ENCODE results near the gene UTP4.

Gene UTP4

DNA sequence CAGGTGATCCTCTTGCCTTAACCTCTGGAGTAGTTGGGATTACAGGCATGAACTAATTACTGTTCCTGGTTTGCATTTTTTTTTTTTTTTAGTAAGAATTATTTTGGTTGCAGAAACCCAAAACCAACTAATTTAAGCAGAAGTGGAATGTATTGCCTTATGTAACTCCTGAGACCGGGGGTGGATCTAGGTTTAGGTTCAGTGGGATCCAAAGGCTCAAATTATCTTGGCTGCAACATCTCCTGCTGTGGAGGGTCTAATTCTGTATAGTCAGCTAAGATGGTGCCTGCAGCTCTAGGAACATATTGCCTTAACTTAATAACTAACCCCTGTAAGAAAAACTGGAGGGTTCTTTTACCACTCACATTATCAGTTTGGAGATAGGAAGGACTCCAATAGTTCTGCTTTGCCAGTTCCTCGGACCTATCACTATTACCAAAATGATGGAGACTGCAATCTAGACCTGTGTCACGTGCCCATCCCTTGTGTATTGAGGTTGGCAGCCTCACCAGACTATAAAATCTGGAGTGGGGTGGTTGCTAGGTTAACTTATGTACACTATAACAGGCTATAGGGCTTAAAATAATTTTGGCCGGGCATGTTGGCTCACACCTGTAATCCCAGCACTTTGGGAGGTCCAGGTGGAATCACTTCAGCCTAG, 63.0 kb downstream of the UTP4 start:
- DNase-seq (ENCODE audit: low read depth) = no peak
- no peak overlapping the region for H3K4me3 ChIP-seq (ENCODE audit: low read depth, low read length)
- TF ChIP-seq, protein P1, sequence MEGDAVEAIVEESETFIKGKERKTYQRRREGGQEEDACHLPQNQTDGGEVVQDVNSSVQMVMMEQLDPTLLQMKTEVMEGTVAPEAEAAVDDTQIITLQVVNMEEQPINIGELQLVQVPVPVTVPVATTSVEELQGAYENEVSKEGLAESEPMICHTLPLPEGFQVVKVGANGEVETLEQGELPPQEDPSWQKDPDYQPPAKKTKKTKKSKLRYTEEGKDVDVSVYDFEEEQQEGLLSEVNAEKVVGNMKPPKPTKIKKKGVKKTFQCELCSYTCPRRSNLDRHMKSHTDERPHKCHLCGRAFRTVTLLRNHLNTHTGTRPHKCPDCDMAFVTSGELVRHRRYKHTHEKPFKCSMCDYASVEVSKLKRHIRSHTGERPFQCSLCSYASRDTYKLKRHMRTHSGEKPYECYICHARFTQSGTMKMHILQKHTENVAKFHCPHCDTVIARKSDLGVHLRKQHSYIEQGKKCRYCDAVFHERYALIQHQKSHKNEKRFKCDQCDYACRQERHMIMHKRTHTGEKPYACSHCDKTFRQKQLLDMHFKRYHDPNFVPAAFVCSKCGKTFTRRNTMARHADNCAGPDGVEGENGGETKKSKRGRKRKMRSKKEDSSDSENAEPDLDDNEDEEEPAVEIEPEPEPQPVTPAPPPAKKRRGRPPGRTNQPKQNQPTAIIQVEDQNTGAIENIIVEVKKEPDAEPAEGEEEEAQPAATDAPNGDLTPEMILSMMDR (IDR thresholded peaks at IDR 0.05; ENCODE audit: low read depth, low read length, missing control alignments) = no peak

DNA sequence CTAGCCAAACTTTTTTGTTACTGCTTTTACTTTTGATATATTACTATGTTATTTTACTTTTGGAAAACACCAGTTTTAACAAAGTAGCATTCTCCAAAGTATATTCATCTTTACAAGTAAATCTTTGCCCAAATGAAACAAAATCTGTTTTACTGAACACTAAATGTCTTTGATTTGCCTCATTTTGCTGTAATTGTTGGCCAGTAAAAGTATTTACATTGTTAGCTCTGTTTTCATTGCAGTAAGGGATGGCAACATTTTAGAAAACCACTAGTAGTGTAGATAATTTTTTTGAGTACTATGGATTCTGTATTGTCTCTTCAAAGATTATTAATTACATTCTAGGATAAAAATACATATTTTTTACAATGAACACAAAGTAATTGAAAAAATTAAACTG, 65.1 kb downstream of the UTP4 start:
- TF ChIP-seq, protein P1 (IDR thresholded peaks at IDR 0.05; ENCODE audit: low read depth, low read length, missing control alignments) = no peak

DNA sequence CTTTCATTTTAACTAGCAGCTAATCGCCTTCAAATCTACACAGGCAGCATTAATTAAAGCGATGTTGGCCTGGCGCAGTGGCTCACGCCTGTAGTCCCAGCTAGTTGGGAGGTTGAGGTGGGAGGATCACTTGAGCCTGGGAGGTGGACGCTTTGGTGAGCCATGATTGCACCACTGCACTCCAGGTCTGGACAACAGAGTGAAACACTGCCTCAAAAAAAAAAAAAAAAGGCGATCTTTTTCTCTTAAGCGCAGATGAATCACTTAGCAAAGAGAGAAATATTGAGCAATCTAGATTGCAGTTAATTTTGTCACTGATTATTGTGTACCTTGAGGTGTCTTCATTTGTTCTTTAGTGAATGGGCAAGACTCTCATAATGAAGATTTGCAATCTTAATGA, 66.9 kb downstream of the UTP4 start:
- DNase-seq (ENCODE audit: low read depth) = no peak
- H3K4me3 ChIP-seq (ENCODE audit: low read depth, low read length) = no peak overlapping the region
- TF ChIP-seq, protein P1 (IDR thresholded peaks at IDR 0.05; ENCODE audit: low read depth, low read length, missing control alignments) = no peak

More for the DNA sequence above, 65.1 kb downstream of the UTP4 start:
- no peak overlapping the region for H3K4me3 ChIP-seq (ENCODE audit: low read depth, low read length)
- no peak for DNase-seq (ENCODE audit: low read depth)

DNA sequence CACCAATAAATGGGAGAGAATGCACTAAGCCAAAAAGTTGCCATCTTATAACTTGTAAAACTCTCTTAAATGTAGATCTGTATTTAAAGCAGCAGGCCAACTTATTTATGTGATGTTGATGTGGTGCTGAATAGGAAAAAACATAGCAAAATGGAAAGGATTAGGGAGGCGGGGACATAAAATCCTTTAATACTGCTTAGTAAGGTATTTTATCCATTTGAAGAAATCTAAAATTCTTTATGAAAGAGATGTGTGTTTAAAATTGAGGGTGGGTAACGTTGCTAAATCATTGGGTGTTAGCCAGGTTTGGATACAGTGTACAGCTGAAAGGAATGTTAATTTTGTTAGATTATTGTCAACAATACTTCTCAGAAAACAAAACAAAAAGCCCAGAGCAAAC, 68.8 kb downstream of the UTP4 start:
- TF ChIP-seq, protein P1 (IDR thresholded peaks at IDR 0.05; ENCODE audit: low read depth, low read length, missing control alignments) = no peak
- no peak for DNase-seq (ENCODE audit: low read depth)
- H3K4me3 ChIP-seq (ENCODE audit: low read depth, low read length) = no peak overlapping the region

DNA sequence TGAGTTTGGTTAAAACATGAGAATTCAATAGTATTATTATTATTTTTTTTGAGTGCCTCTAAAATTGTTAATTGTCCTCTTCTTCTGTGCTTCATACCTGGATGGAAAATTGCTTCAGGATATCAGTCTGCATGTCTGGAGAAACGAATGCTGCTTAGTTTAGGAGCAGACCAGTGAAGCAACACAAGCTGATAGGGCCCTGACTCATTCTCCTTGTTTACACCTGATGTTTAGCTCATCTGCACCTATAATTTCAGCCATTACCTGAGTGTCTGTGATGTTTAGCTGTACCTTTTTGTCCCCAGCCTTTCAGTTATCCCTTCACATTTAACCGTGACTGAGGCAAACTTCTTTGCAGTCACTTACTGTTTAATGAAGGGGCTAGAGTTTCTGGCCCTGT, 69.3 kb downstream of the UTP4 start:
- H3K4me3 ChIP-seq (ENCODE audit: low read depth, low read length) = no peak overlapping the region
- TF ChIP-seq, protein P1 (IDR thresholded peaks at IDR 0.05; ENCODE audit: low read depth, low read length, missing control alignments) = no peak
- no peak for DNase-seq (ENCODE audit: low read depth)

DNA sequence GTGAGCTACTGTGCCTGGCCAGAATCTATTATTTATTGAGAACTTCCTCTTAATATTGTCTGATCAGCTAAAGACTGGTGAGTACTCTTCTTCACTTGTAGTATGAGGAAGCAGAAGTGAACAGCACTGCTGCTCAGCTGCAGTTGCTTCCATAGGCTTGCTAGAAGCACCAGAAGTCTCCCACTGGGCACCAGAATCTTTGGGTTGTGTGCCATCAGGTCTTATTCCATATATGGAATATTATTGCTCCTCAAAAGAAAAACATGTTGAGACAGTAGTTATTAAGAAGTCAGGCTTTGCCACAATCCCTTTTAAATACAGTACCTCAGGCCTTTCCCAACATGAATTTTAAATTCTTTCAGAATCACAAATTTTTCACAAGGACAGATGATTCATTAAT, 71.7 kb downstream of the UTP4 start:
- DNase-seq (ENCODE audit: low read depth) = no peak
- TF ChIP-seq, protein P1 (IDR thresholded peaks at IDR 0.05; ENCODE audit: low read depth, low read length, missing control alignments) = no peak
- no peak overlapping the region for H3K4me3 ChIP-seq (ENCODE audit: low read depth, low read length)

DNA sequence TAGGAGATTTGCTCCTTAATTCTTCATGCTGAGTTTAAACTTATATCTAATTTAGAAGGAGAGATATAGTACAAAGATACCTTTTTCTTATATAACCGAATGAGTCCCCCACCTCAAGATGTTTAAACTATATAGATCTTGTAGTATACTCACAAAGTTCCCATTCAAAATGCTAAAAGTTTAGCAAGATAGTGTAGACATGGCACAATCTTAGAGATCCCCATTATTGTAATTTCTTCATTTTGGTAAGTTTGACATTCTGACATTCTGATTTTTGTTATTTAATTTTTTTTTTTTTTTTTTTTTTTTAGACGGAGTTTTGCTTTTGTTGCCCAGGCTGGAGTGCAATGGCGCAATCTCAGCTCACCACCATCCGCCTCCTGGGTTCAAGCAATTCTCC, 77.3 kb downstream of the UTP4 start:
- DNase-seq (ENCODE audit: low read depth) = no peak
- H3K4me3 ChIP-seq (ENCODE audit: low read depth, low read length) = no peak overlapping the region
- TF ChIP-seq, protein P1 (IDR thresholded peaks at IDR 0.05; ENCODE audit: low read depth, low read length, missing control alignments) = no peak

Data from GM12864 (cell line).